Measurements from ENCODE around the gene SGF29.

GRCh38 chr16:28610595-28611191 is 57.0 kb downstream of the SGF29 start:
- TF ChIP-seq, protein P1, sequence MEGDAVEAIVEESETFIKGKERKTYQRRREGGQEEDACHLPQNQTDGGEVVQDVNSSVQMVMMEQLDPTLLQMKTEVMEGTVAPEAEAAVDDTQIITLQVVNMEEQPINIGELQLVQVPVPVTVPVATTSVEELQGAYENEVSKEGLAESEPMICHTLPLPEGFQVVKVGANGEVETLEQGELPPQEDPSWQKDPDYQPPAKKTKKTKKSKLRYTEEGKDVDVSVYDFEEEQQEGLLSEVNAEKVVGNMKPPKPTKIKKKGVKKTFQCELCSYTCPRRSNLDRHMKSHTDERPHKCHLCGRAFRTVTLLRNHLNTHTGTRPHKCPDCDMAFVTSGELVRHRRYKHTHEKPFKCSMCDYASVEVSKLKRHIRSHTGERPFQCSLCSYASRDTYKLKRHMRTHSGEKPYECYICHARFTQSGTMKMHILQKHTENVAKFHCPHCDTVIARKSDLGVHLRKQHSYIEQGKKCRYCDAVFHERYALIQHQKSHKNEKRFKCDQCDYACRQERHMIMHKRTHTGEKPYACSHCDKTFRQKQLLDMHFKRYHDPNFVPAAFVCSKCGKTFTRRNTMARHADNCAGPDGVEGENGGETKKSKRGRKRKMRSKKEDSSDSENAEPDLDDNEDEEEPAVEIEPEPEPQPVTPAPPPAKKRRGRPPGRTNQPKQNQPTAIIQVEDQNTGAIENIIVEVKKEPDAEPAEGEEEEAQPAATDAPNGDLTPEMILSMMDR (conservative IDR thresholded peaks at IDR 0.05), result no peak
- TF ChIP-seq ZFX (IDR thresholded peaks at IDR 0.05), result no peak
